ENCODE results near the gene BRD1. TPM values are rescaled to one million over a fixed set of nuclear protein-coding genes. Genes with fewer than 3 reads are reported as not detected.
"Not testable (repeated sequence)": the region's sequence is repeated elsewhere in the genome, so short reads cannot be mapped to it uniquely, and the experiment has no call there.

The BRD1 gene
- total RNA-seq, 2 donors from 2014 or later, result 32.9 to 34.9 TPM

DNA sequence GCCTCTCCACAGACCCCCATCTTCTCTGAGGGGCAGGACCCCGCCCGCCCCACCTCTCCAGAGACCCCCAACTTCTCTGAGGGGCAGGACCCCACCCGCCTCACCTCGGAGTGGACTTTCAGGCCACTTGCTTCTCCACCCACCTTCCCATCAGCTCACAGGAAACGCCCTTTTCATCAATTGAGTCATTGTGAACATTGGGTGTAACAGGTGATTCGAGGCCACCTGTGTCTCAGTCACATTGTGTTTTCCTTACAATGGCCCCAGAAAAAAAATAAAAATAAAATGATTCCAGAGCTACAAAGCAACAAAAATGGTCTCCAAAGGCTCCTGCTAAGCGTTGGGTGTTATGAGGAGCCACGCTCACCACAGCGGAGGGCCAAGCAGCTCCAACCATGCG, 36.0 kb downstream of the BRD1 start:
- ATAC-seq (peak; percentile 42), DNase-seq (no peak)
- intact Hi-C loops (cut with DNase I, micrococcal nuclease), result no loop called here

DNA sequence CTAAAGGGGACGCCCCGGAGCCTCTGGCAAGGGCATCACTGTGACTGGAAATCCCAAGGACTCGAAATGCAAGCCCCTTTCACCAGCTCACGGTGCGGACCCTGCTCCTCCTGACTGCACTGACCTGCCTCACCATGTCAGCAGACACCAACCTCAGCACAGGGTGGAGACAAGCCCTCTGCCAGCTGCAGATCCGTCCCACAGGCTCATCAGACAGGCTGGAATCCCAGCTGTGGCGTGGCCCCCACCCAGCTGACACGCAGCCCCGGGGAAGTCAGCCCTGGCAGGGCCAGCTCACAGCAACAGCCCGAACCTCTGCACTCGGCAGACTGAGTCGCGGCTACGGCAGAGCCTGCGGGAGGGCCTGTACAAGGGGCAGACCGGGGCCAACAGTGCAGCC, 36.8 kb downstream of the BRD1 start:
- ATAC-seq (no peak), DNase-seq (no peak)
- intact Hi-C loops (cut with DNase I, micrococcal nuclease), result no loop called here

DNA sequence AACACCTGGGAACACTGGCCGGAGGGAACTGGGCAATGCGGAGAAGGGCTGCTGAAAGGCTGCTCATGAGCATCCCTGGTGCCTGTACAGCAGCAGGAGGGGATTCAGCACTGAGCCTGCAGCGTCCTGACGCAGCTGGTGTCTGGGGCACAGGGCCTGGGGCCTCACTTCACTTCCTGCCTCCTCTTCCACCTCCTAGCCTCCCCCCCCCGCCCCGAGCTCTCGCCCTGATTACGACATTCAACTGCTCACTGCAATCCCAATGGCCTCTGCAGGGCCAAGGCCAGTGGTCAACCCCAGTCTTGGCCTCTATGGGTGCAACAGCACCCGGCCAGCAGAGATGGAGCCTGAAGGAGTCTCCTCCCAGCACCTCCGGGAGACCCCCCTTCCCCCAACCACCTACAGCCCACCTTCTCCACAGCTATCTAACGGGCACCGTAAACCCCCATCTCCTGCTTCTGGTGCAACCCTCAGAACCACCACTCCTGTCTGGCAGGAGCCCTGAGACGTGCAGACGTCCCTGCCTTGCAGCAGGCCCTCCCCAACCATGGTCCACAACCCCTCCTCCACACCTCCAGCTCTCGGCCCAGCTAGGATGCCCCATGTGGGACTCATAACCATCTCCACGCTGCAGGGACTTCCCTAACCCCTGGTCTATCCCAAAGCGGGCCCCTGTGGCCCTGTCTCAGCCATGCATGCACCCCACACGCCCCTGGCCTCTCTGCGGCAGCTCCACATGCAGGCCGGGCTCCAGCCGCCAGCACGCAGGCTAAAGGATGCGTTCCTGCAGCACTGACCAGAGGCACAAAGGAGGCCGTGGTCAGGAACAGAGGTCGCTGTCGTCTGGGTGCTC, 38.2 kb downstream of the BRD1 start:
- peak in 1 of 2 donors; percentile 33 for DNase-seq
- intact Hi-C loops (cut with DNase I, micrococcal nuclease), result no loop called here
- ATAC-seq, result peak; percentile 13

DNA sequence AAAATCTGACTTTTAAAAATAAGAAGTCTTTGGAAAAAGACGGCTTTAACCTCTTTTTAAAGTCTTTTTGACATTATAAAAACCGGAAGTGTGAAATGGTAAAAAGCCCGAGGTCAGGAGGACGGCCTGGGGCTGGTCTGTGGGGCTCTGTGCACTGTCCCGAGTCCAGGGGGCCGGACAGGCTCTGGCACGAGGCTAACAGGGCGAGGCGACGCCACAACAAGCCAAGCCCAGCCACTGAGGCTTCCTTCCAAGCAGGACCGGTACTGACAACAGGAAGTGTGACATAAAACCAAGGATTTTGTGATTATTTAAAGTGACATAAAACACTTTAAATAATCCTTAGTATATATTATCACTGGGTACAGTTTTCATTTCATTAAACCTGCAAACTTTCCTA, 39.2 kb downstream of the BRD1 start:
- DNase-seq, result peak; percentile 62 to 63
- intact Hi-C loops (cut with DNase I, micrococcal nuclease), result no loop called here
- peak; percentile 80 for ATAC-seq

DNA sequence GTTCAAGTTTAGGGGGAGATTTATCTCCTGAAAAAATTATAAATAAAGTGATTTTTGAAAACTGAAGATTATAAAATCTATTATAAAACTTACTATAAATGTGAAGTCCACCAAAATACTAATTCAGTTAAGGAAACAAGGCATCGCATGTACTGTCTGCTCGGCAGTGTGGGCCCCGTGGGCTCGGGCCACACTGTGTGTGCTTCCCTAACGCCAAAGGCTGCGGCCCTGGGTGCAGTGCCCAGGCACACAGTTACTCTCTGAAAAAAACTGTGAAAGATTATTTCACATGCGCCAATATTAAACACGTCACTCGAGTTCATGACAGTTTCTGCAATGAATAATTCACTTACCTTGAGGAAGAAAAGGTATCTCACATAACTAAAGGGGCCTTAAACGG, 39.8 kb downstream of the BRD1 start:
- DNase-seq, result no peak
- intact Hi-C loops (cut with DNase I, micrococcal nuclease), result no loop called here

DNA sequence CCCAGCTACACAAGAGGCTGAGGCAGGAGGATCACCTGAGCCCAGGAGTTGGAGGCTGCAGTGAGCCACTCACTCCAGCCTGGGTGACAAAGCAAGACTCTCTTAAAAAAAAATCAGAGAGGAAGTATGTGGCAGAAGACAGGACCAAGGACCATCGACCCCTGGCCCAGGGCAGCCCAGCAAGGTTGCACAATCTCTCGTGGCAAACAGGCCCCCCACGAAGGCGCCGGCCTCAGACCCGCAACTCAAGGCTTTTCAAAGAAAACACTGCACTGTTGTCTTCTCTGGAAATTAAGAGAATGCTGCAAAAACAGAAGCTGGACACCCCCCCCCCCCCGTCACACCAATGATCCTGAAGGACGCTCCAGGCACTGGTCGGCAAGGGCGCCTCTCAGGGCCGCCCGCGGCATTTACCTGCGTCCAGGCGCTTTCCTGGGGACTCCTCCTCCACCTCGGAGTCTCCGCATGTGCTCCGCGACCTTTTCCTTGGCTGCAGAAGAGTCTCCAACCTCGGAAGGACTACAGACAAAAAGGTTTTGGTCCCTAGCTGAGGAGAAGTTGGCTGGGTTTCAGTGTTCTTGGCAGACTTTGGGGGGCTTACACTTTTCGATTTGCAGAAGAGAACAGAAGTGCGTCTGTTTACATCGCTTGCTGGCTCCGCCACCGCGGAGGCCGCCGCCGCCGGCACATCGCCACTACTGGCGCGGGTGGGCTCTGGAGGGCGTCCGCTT, 40.5 kb downstream of the BRD1 start:
- no peak for ATAC-seq
- intact Hi-C loops (cut with DNase I, micrococcal nuclease), result no loop called here
- no peak for DNase-seq

More for the DNA sequence above, 39.8 kb downstream of the BRD1 start:
- ATAC-seq, result no peak

DNA sequence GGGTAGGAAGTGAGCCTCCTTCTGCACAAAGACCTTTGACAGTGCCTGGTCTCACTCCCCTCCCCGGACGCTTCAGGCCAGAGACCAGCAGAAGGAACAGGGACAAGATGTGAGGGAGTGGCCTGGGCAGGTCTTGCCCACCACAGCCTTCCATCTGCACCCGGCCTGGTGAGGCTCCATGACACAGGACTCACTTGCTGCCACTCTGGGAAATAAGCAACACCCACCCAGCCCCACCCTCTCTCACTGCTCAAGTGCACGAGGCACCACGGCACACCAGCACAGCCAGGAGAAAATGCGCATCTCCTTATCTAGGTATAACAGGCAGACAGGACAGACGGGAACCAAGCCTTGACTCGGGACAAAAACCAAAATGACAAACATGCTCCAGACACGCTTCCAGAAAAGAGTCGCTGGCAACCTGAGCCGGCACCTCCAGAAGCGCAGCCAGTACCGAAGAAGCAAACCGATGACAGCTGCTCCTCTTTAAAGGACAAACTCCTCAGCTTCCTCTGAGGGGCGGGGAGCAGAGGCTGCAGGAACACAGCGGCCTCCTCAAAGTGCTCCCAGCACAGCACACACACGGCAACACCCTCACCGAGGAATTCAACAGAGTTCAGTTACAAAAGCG, 41.7 kb downstream of the BRD1 start:
- DNase-seq (no peak), ATAC-seq (no peak)
- intact Hi-C loops (cut with DNase I, micrococcal nuclease), result no loop called here

DNA sequence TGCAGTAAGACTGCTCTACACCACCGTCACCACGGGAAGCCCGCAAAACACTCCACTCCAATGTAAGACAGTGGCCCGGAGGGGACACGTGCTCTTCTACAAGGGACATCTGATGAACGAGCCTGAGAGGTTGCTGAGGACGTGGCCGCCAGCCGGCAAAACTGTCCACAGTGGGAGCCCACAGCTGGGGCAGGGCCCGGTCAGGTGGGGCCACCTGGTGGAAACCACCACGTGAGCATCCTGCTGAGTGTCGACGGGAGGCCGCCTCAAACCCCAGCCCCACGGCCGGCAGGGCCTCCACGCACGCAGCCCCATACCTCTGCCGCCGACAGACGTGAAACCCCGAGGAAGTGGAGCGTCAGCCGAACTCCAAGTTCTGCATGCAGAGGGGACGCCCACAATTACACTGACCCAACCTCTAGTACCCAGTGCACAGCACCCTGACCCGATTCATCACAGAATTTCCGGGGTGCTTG, 42.6 kb downstream of the BRD1 start:
- DNase-seq, result no peak
- ATAC-seq, result no peak
- intact Hi-C loops (cut with DNase I, micrococcal nuclease), result no loop called here

DNA sequence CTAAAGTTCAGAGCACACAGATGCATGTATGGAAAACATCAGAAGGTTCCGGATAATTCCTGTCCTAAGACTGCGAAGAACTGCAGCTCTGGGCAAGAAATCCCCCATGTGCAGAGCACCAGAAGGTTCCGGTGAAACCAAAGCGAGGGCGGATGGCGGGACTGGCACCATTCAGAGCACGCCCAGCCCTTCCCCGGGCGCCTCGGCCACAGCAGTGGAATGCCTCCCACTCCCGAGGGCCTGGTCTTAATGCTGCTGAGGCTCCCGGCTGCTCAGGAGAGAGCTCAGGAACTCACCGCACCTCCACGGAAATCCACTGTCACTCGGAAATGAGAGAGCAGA, 43.1 kb downstream of the BRD1 start:
- DNase-seq (no peak), ATAC-seq (no peak)
- intact Hi-C loops (cut with DNase I, micrococcal nuclease), result no loop called here

DNA sequence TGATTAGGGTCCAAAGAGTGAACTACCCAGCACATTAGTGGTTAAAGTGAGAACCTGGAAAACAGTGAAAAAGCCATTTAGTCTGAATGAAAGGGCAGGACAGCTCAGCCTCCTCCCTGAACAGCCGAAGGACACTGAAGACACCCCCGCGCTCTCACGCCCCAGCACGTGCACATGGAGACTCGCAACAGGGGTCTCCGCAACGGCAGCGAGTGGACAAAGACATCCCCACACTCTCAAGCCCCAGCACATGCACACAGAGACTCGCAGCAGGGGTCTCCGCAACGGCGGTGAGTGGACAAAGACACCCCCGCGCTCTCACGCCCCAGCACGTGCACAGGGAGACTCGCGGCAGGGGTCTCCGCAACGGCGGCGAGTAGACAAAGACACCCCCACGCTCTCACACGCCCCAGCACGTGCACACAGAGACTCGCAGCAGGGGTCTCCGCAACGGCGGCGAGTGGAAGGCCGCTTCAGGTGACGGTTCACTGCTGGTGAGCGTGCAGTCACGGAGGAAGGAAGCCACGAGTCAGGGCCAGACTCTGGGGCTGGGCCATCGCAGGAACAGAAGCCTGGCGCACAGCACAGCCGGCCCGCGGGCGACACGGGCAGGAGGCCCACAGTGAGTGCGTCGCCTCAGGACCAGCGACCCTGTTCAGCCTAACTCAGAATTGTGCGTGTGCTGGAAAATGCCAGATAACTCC, 43.6 kb downstream of the BRD1 start:
- no peak for ATAC-seq
- DNase-seq, result no peak
- intact Hi-C loops (cut with DNase I, micrococcal nuclease), result no loop called here

DNA sequence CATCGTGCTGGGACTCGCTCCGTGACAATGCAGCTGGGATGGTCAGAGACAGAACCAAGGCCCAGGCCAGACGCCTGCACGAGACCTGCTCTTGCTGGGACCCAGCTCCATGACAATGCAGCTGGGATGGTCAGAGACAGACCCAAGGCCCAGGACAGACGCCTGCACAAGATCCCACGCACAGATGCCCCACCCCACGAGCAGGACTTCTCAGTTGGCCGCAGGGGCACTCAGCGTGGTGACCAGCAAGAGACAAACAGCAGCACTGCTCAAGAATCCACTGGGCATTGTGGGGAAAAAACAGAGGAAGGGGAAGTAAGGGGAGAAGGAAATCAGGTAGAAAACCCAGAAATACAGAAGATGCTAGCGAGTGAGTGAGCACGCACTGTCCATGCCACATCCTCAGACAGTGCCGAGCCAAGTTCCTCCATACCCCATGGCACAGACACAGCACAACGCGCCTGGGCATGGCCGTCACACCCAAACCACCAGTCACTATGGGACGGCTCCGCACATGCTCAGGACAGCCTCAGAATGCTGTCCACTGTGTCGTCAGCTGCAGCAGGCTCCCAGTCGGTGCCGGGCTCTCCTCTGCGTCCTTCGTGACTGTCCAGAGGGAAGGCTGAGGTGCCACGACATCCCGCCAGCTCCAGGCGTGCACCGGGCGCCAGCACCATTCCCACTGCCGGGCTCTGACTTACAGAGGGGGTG, 44.5 kb downstream of the BRD1 start:
- ATAC-seq, result no peak
- DNase-seq, result no peak
- intact Hi-C loops (cut with DNase I, micrococcal nuclease), result no loop called here

DNA sequence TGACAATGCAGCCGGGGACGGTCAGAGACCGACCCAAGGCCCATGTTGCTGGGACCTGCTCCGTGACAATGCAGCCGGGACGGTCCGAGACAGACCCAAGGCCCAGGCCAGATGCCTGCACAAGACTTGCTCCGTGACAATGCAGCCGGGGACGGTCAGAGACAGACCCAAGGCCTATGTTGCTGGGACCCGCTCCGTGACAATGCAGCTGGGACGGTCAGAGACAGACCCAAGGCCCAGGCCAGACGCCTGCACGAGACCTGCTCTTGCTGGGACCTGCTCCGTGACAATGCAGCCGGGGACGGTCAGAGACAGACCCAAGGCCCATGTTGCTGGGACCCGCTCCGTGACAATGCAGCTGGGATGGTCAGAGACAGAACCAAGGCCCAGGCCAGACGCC, 45.8 kb downstream of the BRD1 start:
- intact Hi-C loops (cut with DNase I, micrococcal nuclease); DNase-seq; ATAC-seq: not testable (repeated sequence)

DNA sequence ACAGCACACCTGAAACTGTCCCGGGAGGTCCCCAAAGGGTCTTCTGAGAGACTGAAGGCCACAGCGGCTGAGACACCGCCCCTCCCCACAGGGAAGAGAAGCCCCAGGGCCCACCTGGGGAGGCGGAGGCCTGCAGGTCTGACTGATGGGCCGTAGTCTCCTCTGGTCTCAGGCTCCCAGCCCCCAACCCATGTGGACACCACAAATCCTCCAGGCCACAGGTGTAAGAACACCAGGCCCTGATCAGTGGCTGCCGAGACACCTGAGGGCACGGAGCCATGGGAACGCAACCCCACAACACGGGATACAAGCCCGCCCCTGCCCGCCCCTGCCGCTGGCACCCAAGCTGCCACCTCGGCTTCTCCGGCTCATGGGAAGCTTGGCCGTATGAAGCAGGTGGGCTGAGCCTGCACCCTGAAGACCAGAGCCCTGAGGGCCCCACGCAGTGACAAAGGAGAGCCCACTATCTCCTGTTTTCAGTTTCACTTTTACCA, 46.3 kb downstream of the BRD1 start:
- DNase-seq (peak in 1 of 2 donors; percentile 19), ATAC-seq (no peak)
- intact Hi-C loops (cut with DNase I, micrococcal nuclease), result no loop called here

DNA sequence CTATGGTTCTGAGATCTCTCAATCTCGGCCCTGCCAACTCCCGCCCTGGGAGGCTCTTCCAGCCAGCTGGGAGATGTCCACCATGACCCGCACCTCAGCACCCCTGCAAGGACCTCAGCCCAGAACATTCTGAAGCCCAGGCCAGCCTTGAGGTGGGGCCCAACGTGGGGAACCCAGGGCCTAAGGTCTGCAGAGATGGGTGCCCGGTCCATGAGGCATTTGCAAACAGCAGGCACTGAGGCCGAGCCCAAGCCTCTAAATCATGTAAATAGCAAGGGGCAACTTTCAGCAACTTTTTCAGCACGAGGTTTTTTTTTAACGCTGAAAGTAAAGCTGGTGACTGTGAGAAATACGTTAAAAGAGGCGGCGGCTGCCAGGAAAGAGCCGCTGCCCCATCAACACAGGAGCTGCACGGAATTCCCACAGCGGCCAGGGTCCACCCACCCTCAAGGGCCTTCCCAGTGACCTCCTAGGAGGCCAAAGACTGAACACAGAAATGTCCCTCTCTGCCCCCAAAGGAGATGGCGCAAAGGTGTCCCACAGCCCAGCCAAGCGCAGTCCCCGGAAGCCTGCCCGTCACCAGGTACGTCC, 46.9 kb downstream of the BRD1 start:
- DNase-seq, result no peak
- ATAC-seq, result no peak
- intact Hi-C loops (cut with DNase I, micrococcal nuclease), result no loop called here

DNA sequence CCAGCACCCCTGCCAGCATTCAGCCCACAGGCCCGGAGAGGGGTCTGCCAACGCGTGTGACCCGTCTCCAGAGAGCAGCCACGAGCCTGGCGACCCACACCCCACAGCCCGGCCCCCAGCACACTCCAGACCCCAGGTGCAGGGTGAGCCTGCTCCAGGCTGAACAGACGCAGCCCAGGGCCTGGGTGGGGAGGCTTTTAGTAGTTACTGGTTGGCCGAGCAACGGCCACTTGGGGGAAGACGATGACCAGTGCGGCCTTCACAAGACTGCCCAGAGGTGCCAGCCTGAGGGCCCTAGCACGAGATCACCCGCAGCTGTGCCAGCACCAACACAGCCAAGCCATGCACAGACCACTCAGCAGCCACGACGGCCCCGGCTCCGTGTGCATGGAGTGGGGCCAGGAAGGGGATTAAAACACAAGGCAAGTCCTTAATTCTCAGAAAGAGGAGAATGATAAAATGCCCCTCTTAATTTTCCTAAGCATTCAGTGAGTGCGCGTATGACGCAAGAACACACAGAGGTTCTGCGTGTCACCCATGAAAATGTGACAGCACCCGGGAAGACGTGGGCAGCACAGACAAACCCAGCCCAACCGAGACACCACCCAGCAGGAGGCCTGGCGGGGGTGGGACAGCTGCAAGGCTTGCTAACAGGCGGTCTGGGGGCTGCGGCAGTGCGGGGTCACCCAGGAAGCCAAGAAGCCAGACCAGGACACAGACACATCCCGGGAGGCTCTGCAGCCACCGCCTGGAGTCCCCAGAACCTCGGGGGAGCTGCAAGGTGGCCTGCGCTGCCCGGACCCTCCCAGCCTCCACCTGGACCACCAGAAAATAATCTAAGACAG, 47.6 kb downstream of the BRD1 start:
- ATAC-seq (no peak), DNase-seq (no peak)
- intact Hi-C loops (cut with DNase I, micrococcal nuclease), result no loop called here

DNA sequence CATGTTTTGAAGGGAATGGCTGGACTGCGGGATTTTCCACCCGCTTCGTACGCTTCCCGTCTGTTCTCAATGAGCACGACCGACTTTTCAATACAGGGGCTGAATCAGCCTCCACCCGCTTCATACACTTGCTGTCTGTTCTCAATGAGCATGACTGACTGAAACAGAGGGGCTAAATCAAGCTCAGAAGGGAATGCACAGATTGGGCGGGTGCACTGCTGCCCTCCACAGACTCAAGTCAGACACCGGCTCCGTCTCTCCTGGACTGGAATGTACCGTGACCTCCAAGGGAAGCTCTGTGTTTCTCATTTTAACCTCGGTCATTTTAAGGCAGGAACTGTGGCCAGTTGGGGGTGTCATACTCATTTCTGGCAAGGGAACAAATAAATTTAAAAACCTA, 48.5 kb downstream of the BRD1 start:
- ATAC-seq (no peak), DNase-seq (no peak)
- intact Hi-C loops (cut with DNase I, micrococcal nuclease), result no loop called here

DNA sequence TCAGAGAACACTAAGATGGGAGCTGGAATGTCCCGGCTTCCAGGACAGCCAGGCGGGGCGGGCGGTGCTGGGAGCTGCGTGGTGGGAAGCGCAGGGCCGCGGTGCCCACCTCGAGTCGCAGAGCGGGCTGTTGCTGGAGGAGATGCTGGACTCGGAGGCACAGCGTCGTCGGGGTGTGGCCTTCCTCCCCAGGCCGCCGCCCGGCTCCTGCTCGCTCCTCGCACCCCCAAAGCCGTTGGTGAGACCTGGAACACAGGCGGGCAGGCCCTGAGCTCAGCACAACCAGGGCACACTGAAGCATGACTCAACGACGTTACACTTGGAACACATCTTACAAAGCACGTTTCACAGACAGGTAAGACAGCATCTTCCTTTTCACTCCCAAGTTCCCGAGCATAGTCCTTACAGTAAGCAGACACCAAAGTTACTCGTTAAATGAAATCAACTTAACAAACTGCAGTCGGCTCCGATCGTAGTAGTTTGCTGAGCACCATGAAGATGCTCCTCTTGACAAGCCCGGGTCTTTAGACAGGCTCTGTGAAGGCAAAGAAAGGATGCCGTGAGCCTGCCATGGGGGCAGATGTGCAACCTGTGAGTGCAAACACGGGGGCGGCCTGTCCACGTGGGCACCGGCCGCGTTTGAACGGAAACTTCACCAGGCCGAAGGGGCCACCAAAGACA, 50.0 kb downstream of the BRD1 start:
- no peak for DNase-seq
- no peak for ATAC-seq
- intact Hi-C loops (cut with DNase I, micrococcal nuclease), result no loop called here

Data from left colon (tissue), 2 donors.